NCI-H2196 treated with DMSO at 0.1 percent for 48 hours (cell line): Measurements from ENCODE around the gene HSF5.
"Not testable (repeated sequence)": the region's sequence is repeated elsewhere in the genome, so short reads cannot be mapped to it uniquely, and the experiment has no call there.

Experiments used
- DNase-seq: peaks from one replicate; lab custom pipeline; 2025; ENCODE audit not compliant: unreplicated experiment; lab: John Stamatoyannopoulos, UW

HSF5 gene

DNA sequence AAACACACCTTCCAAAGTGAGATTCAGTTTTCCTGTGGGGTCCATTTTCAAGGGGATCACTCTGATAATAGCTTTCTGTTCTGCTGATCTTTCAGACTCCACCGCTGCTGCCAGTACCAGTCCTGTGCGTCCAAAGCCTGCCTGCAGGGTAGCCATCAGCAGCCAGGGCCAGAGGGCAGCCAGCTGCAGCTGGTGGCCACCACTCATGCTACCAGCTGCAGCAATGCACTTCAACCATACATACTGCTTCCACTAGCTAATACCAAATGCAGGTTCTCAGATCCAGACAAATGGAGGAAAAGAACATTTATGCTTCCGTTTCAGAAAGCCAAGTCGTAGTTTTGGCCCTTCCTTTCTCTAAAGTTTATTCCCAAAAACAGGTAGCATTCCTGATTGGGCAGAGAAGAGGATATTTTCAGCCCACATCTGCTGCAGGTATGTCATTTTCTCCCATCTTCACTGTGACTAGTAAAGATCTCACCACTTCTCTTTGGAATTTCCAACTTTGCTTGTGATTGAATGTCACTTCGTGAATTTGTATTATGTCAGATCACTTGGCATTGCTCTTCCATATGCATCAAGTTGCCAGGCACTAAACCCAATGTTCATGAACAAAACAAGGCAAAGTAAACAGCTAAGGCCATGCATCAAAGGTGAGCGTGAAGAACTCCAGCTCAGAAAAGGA lies 72.7 kb downstream of the HSF5 start:
- DNase-seq: no peak

DNA sequence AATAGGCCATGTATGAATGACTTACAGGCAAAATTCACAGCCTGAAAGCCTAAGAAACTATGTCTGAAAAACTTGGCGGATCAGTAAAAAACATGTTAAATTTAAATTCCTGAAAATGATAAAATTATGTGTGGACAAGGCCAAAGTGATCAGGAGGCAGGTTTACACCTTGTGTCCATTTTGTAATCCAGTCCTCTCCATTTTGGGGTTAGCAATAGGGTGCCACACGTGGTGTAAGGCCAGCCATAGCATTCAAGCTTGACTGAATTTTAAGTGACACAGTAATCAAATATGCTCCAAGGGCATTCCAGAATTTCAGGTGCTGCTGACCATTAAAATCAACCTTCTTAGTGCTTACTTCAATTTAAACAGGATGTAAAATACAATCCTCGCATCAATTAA lies 73.6 kb downstream of the HSF5 start:
- no peak for DNase-seq

DNA sequence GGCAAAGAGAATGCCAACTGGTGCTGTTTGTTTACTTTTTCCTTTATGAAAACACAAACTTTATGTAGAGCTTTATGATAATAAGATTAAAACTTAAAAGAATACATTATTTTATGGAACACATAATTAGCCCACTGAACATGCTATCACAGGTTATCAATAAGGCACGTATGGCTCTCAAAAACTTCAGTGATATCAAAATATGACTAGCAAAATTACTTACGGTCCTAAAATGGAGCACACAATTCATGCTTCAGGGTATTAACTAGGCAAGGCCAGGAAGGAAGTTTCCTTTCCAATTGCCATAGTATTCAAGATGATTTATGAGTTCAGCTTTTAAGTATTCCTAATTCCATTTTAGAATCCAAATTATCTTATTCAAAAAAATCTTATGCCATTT lies 74.5 kb downstream of the HSF5 start:
- no peak for DNase-seq

GRCh38 chr17:58412961-58413586 lies 75.1 kb downstream of the HSF5 start:
- DNase-seq: no peak

GRCh38 chr17:58412064-58412703 lies 76.0 kb downstream of the HSF5 start:
- no peak for DNase-seq

DNA sequence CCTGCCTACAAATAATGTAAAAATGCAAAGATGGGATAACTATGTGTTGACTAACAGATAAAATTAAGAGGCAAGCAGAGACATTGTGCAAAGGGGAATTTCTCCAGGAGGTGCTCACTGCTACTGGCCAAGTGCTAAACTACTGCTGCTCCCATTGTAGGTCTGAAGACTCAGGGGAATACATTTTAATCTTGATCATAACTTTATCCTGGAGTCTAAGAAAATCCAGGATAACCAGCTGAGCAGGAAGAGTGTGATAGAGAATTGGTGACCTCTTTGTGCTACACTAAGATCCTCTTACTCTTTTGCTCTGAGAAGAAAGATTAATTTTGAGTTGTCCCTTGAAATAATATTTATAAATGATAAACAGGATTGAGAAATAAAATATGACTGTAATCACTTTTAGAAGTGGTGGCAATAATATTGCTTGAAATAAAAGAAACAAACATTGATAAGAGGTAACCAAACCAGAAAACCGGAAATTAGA lies 76.8 kb downstream of the HSF5 start:
- no peak for DNase-seq

- DNase-seq: no peak
Measured at GRCh38 chr17:58410714-58411407, 77.3 kb downstream of the HSF5 start.

GRCh38 chr17:58409432-58409831 lies 78.8 kb downstream of the HSF5 start:
- DNase-seq: no peak

GRCh38 chr17:58403311-58403710 lies 84.9 kb downstream of the HSF5 start:
- DNase-seq: no peak

- no peak for DNase-seq
Measured at GRCh38 chr17:58402679-58403078, 85.5 kb downstream of the HSF5 start.

- DNase-seq: no peak
Measured at GRCh38 chr17:58402047-58402446, 86.2 kb downstream of the HSF5 start.

DNA sequence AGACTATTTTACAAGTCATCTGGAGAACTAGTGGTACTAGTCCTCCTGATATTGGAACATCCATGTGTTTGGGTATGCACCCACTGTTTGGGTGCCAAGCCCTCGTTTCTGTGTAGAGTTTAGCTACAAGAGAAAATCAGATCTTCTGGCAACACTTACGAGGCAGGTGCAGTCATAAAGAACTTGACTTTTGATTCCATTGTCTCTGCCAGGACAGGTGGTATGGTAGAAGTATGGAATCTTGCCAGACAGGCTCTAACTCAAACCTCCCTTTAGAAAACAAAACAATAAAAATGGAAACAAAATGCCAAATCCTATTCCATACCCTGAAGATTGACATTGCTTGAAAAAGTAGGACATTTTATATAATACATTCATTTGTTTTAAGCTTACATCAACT lies 86.9 kb downstream of the HSF5 start:
- no peak for DNase-seq

DNA sequence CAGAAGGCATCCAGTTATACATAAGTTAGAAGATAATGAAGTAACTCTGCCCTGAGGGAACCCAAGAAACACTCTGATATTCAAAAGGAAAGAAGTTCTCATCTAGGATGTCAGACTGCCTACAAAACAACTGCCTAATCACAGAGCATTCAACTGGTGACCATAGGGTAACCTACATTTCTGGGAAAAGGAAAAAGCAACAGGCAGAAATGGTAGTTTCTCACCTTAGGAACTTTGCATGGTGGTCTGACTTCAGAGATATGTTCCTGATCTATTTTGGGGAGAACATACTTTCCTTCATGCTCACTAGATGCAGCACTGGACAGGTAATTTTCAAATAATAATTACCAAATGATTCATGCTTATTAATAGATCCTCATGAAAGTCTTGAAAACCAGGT lies 87.4 kb downstream of the HSF5 start:
- DNase-seq: no peak

DNA sequence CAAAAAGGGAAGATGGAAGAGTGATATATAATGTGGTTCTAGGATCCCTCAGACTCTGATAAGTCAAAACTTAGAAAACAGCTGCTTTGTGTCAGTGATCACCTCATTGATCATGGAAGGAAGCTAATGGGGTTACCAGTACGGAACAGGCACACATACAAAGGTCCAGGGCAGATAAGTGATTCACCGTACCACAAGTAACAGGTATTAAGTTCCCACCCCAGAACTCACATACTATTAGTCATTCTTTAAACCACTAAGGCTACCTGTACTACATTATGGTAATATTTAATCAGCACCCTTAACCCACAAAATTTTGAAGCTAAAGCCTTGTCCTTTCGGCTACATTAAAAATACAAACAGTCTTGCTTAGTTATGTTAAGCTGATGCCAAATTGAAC lies 88.2 kb downstream of the HSF5 start:
- no peak for DNase-seq

GRCh38 chr17:58398574-58399266 lies 89.5 kb downstream of the HSF5 start:
- no peak for DNase-seq

- not testable (repeated sequence) for DNase-seq
Measured at GRCh38 chr17:58397421-58397820, 90.8 kb downstream of the HSF5 start.

DNA sequence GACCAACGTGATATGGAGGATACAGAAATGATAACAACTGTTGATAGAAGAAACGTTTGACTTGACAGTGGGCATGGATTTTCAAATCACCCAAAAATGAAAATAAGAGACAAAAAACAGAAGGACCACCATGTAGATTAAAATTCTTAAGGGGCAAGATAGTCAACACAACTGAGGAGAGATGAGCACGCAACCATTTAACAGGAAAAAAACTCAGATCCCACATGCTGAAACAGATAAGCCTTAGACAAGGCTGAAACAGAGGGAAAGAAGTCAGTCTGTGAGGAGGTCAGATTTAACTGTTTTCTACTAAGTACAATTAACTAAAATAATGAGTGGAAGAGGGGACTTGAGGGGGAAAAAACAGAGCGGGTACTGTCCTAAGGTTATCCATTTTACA lies 92.0 kb downstream of the HSF5 start:
- no peak for DNase-seq

GRCh38 chr17:58394534-58395223 lies 93.5 kb downstream of the HSF5 start:
- no peak for DNase-seq

DNA sequence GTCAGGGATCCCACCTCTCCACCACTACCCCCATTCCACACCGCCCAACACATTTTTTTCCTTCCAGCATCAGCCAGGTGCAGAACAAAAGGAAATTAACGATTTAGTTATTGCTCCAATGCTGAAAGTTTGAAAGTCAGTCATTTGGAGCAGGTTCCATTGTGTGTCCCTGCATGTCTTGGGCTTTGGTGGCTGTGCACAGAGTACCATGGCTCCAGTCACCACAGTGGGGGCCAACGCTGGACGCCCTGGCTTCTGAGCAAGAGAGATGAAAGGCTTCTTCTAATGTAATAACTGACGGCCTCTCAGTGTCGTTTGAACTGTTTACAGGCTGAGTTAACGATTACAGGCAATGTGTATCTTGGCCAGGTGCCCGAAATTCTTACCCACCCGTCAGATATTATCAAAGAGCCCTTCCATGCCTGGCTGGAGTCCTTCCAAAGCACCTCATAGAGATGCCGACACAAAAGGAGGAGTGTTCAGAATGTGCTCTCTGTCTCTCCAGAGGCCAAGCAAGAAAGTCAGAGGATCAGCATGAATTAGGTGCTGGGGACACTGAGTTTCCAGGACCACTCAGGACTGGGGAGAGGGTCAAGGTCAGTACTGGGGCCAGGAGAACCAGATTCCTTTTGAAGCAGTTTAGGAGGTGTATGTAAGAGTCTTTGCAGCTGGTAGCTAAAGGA lies 96.8 kb downstream of the HSF5 start:
- DNase-seq: peak; percentile 92

DNA sequence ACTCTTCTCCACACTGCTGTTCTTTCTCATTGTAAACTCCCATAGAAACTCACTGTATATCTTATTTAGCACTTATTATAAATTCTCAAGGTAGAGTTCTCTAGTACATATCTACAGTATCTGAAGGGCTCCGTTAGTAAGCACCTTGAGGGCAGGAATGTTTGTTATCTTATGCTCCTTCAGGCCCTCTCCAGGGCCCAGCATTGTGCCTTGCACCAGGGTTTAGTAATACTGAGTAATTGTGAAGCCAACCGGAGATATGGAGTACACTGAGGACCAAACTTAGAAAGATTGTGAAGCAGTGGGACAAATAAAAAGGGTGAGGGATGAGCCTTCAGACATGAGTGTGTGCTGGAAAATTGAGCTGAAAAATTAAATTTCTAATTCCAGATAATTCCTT lies 97.3 kb downstream of the HSF5 start:
- DNase-seq: no peak
